GM12878 (cell line): Measurements from ENCODE around the gene CLEC5A. TPM values are rescaled to one million over a fixed set of nuclear protein-coding genes. Genes with fewer than 3 reads are reported as not detected.

Experiments used
- ATAC-seq: fragments of 200-7000 bp; cut with Tn5 transposase; 3 replicates; pipeline ENCODE4 v1.9.1; 2020; ENCODE audit warnings: mild to moderate bottlenecking, moderate library complexity
- BruUV-seq: library from RNA; stranded (reverse); fragments of 400-500 nt; replicated peaks from 2 replicates; lab custom pipeline; 2021; lab: Mats Ljungman, UMichigan
- CTCF ChIA-PET: fragments of 300-600 bp; sonication (Branson Sonifier 250); formaldehyde crosslinking; extraction: SDS; loops from one replicate; lab custom pipeline; 2021; ENCODE audit warnings: inconsistent platforms; lab: Yijun Ruan, JAX
- POLR2A ChIA-PET: fragments of 350-600 bp; formaldehyde crosslinking; extraction: SDS; loops from one replicate; lab custom pipeline; 2021; ENCODE audit warnings: inconsistent platforms; lab: Charles Lee
- RAD21 ChIA-PET: fragments of 300-600 bp; sonication (Branson Sonifier 250); formaldehyde crosslinking; loops from one replicate; lab custom pipeline; 2023; ENCODE audit warnings: antibody characterized with exemption; ENCODE audit not compliant: unreplicated experiment; lab: Charles Lee
- SMC1A ChIA-PET: fragments of 300-600 bp; sonication (Branson Sonifier 250); formaldehyde crosslinking; loops from one replicate; lab custom pipeline; 2023; ENCODE audit not compliant: unreplicated experiment, uncharacterized antibody; lab: Charles Lee
- DNase-seq: peaks from one replicate; pipeline ENCODE4 v3.0.0-alpha.2; 2011; ENCODE audit warnings: low read depth, low spot score
- FAIRE-seq: peaks from 3 replicates; lab custom pipeline; 2011; peaks lifted over from hg19 to GRCh38; lab: Jason Lieb, UNC
- H2AFZ ChIP-seq: 2 replicates; pipeline ENCODE4 v1.6.0; 2011; ENCODE audit warnings: low read depth, low read length, control low read depth; ENCODE audit not compliant: control insufficient read depth
- H3K27ac ChIP-seq: 2 replicates; pipeline ENCODE4 v1.5.1; 2011; ENCODE audit warnings: control low read depth; ENCODE audit not compliant: control insufficient read depth, insufficient read depth
- H3K27me3 ChIP-seq, 2 experiments: replicated peaks in 1 of 2; 2 replicates each; pipeline versions ENCODE4 v1.6.0 to v1.6.1; 2011; ENCODE audit warnings: low read length in 1 of 2; ENCODE audit not compliant: control insufficient read depth in 2 of 2, insufficient read depth in 2 of 2
- H3K36me3 ChIP-seq, 2 experiments: 2 replicates each; pipeline ENCODE4 v1.5.1; 2011; ENCODE audit warnings: low read length in 1 of 2; ENCODE audit not compliant: control insufficient read depth in 2 of 2, insufficient read depth in 2 of 2
- H3K4me1 ChIP-seq: 2 replicates; pipeline ENCODE4 v1.6.1; 2011; ENCODE audit warnings: mild to moderate bottlenecking, low read length, moderate library complexity, mixed read lengths; ENCODE audit not compliant: control insufficient read depth, insufficient read depth
- H3K4me2 ChIP-seq: 2 replicates; pipeline ENCODE4 v1.6.0; 2011; ENCODE audit warnings: control low read depth; ENCODE audit not compliant: control insufficient read depth, insufficient read depth
- H3K4me3 ChIP-seq: fragments of 200-600 bp; sonication (generic); 2 replicates; pipeline ENCODE4 v1.5.1; 2016
- H3K79me2 ChIP-seq: 2 replicates; pipeline ENCODE4 v1.6.0; 2011; ENCODE audit warnings: low read length; ENCODE audit not compliant: control insufficient read depth, insufficient read depth
- H3K9ac ChIP-seq: 2 replicates; pipeline ENCODE4 v1.8.0; 2011; ENCODE audit warnings: low read length, control low read depth, mixed read lengths; ENCODE audit not compliant: control insufficient read depth, insufficient read depth
- H3K9me3 ChIP-seq: replicated peaks from 3 replicates; pipeline ENCODE4 v1.5.1; 2011; ENCODE audit warnings: mild to moderate bottlenecking, low read length; ENCODE audit not compliant: control insufficient read depth, insufficient read depth
- H4K20me1 ChIP-seq: 2 replicates; pipeline ENCODE4 v1.6.0; 2011; ENCODE audit not compliant: control insufficient read depth, insufficient read depth
- ATF7 ChIP-seq: fragments of 450-650 bp; IDR thresholded peaks from 2 replicates; pipeline ENCODE4 v1.6.1; 2016; ENCODE audit warnings: low read depth, mild to moderate bottlenecking
- BRCA1 ChIP-seq: IDR thresholded peaks from 2 replicates; pipeline ENCODE4 v1.6.1; 2011; ENCODE audit warnings: low read depth, low read length, improper control_type of control experiment
- CBFB ChIP-seq: IDR thresholded peaks from 2 replicates; pipeline ENCODE4 v1.6.1; 2016; ENCODE audit warnings: antibody characterized with exemption, low read depth
- CEBPB ChIP-seq, 2 experiments: fragments of 150-350 bp in 1 of 2; IDR thresholded peaks; 2 replicates each; pipeline ENCODE4 v1.6.1; 2012 to 2014; ENCODE audit warnings: low read depth in 2 of 2, low read length in 2 of 2, borderline replicate concordance in 1 of 2, inconsistent platforms in 1 of 2
- CREM ChIP-seq: IDR thresholded peaks from 2 replicates; pipeline ENCODE4 v1.6.1; 2014; ENCODE audit warnings: antibody characterized with exemption, low read depth
- DPF2 ChIP-seq: fragments of 450-650 bp; IDR thresholded peaks from 2 replicates; pipeline ENCODE4 v1.6.1; 2017; ENCODE audit warnings: mild to moderate bottlenecking
- ETV6 ChIP-seq, 2 experiments: fragments of 450-650 bp in 1 of 2; IDR thresholded peaks in 1 of 2; conservative IDR thresholded peaks in 1 of 2; 2 replicates each; pipeline ENCODE4 v1.6.1; 2014; ENCODE audit warnings: antibody characterized with exemption in 1 of 2, borderline replicate concordance in 1 of 2, low read depth in 1 of 2, mild to moderate bottlenecking in 1 of 2, moderate library complexity in 1 of 2
- FOXM1 ChIP-seq: IDR thresholded peaks from 2 replicates; pipeline ENCODE4 v1.6.1; 2012; ENCODE audit warnings: low read depth, mild to moderate bottlenecking, inconsistent platforms, low read length, moderate library complexity
- IKZF1 ChIP-seq: fragments of 450-650 bp; conservative IDR thresholded peaks from 2 replicates; pipeline ENCODE4 v1.6.1; 2017; ENCODE audit warnings: antibody characterized with exemption, mild to moderate bottlenecking
- IKZF2 ChIP-seq, 2 experiments: fragments of 450-650 bp; IDR thresholded peaks; 2 replicates each; pipeline ENCODE4 v1.6.1; 2017; ENCODE audit warnings: mild to moderate bottlenecking in 2 of 2, moderate library complexity in 2 of 2
- IRF4 ChIP-seq: IDR thresholded peaks from 2 replicates; pipeline ENCODE4 v1.6.1; 2011; ENCODE audit warnings: low read depth, low read length
- LARP7 ChIP-seq: fragments of 450-650 bp; IDR thresholded peaks from 2 replicates; pipeline ENCODE4 v1.6.1; 2017; ENCODE audit warnings: mild to moderate bottlenecking
- MAX ChIP-seq: IDR thresholded peaks from 2 replicates; pipeline ENCODE4 v1.6.1; 2012; ENCODE audit warnings: low read depth, low read length, improper control_type of control experiment
- MEF2A ChIP-seq: IDR thresholded peaks from 2 replicates; pipeline ENCODE4 v1.6.1; 2011; ENCODE audit warnings: low read depth, mild to moderate bottlenecking, low read length, moderate library complexity; ENCODE audit not compliant: insufficient read depth
- NFIC ChIP-seq: IDR thresholded peaks from 2 replicates; pipeline ENCODE4 v1.6.1; 2012; ENCODE audit warnings: low read depth, mild to moderate bottlenecking, inconsistent platforms, low read length, moderate library complexity
- POLR2A ChIP-seq: IDR thresholded peaks from 2 replicates; pipeline ENCODE4 v1.6.1; 2011; ENCODE audit warnings: low read depth, mild to moderate bottlenecking, low read length
- RBBP5 ChIP-seq: fragments of 200-600 bp; sonication (generic); conservative IDR thresholded peaks from 2 replicates; pipeline ENCODE4 v1.6.1; 2016
- SIN3A ChIP-seq: IDR thresholded peaks from 2 replicates; pipeline ENCODE4 v1.6.1; 2012; ENCODE audit warnings: low read depth, low read length, improper control_type of control experiment
- SMC3 ChIP-seq: IDR thresholded peaks from 2 replicates; pipeline ENCODE4 v1.6.1; 2011; ENCODE audit warnings: low read length, improper control_type of control experiment, borderline replicate concordance
- SPI1 ChIP-seq: IDR thresholded peaks from 2 replicates; pipeline ENCODE4 v1.6.1; 2011; ENCODE audit warnings: low read depth, mild to moderate bottlenecking, low read length, moderate library complexity, borderline replicate concordance; ENCODE audit not compliant: insufficient read depth
- SREBF2 ChIP-seq: IDR thresholded peaks from 2 replicates; pipeline ENCODE4 v1.6.1; 2012; ENCODE audit warnings: mild to moderate bottlenecking, low read length
- SUPT20H ChIP-seq: IDR thresholded peaks from 2 replicates; pipeline ENCODE4 v1.6.1; 2011; ENCODE audit warnings: low read depth, mild to moderate bottlenecking, low read length, moderate library complexity, borderline replicate concordance; ENCODE audit not compliant: control insufficient read depth
- TCF7 ChIP-seq: IDR thresholded peaks from 2 replicates; pipeline ENCODE4 v1.6.1; 2014; ENCODE audit warnings: antibody characterized with exemption, borderline replicate concordance
- WGBS: methylation state at CpG from one replicate; pipeline ENCODE4 v1.1.6; 2016; ENCODE audit warnings: low lambda C conversion rate; ENCODE audit not compliant: insufficient replicate concordance, insufficient coverage; ENCODE audit errors: missing lambda C conversion rate; 5-methylcytosine and 5-hydroxymethylcytosine counted together
- in situ Hi-C: fragments of 300-500 bp; cut with MboI; formaldehyde crosslinking; loops from 9 replicates; pipeline ENCODE4 v1.14.3; 2018; ENCODE audit warnings: mixed read lengths
- intact Hi-C: fragments of 100-400 bp; cut with micrococcal nuclease; formaldehyde crosslinking; loops from one replicate; pipeline ENCODE4 v1.14.2; 2022; ENCODE audit not compliant: unreplicated experiment
- polyA plus RNA-seq, 11 experiments: library from polyadenylated mRNA; depleted of rRNA in 4 of 11; unstranded in 6 of 11; stranded (reverse) in 5 of 11; fragments of >200 nt; fragmentation: Nextera tagmentation in 4 of 11; fragmentation: Illumina TruSeq in 1 of 11; extraction: Ambion mirVana in 4 of 11; extraction: Trizol in 1 of 11; gene quantifications; 1 replicate in 1 of 11; 2 replicates in 10 of 11; pipeline versions ENCODE4 v1.2.1 to v1.2.3, GENCODE V29; 2011 to 2016; ENCODE audit warnings: inconsistent platforms in 2 of 11, missing spikeins in 2 of 11, low read depth in 1 of 11
- total RNA-seq, 4 experiments: library from RNA; depleted of rRNA in 3 of 4; stranded (reverse); fragments of >200 nt in 3 of 4; fragmentation: Illumina TruSeq in 1 of 4; extraction: Trizol in 1 of 4; gene quantifications; 2 replicates each; pipeline versions ENCODE4 v1.2.1 to v1.2.3, GENCODE V29; 2013 to 2021
- TF ChIP-seq, protein P1 (sequence below): fragments of 450-650 bp; formaldehyde crosslinking; IDR thresholded peaks from 2 replicates; pipeline ENCODE4 v1.4.0; 2022; ENCODE audit warnings: mild to moderate bottlenecking, moderate library complexity

The CLEC5A gene
- total and polyA plus RNA-seq, 10 of the 15 experiments (the other 5 are each of a cell fraction or from before 2014, with no cell fraction given), result not detected

DNA sequence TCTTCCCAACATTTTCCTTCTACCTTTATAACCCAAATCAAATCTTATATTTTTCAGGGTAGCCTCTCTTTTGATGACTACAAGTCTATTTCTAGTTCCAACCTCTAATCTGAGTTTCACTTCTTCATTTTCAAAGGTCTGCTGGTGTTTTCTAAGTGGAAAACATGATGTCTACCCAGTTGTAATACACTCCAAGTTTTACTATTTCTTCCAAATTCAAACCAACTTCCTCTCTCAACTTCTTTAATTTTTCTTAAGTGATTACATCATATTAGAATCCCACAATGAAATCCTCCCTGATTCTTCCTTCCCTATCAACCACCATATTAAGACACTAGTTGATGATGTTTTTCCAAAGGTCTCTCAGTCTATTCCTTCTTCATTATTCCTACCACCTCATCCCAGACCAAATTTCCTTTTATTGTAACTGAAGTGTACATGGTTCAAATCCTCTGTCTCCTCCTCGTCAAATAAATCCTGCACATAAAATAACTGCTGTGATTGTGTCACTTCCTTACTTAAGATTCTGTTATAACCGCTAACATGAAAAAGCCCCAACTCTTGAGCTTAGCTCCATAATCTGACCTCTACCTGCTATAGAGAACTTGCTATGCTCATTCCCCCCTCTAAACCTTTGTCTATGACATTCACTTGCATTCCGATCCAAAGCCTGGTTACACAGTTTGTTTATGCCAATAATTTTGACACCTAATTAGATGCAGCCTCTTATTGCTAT, 14.1 kb upstream of the CLEC5A start:
- ATAC-seq, result peak; percentile 84
- FAIRE-seq, result peak; percentile 65
- Histone ChIP-seq H3K4me2 (no peak overlapping the region), H3K4me1 (no peaks in the 10 kb centered on the region), H3K36me3 (no peaks in the 10 kb centered on the region), H3K79me2 (no peaks in the 10 kb centered on the region), H3K9ac (no peak overlapping the region), H3K9me3 (no peaks in the 10 kb centered on the region), H2AFZ (no peak overlapping the region), H3K27me3 (no peaks in the 10 kb centered on the region), H3K27ac (no peak overlapping the region), H3K4me3 (no peak overlapping the region), H4K20me1 (no peaks in the 10 kb centered on the region)
- ChIA-PET SMC1A (no interaction called here), RAD21 (no interaction called here), CTCF (interaction anchor here (1.2 to 1.5 kb wide), 2 partner anchors 15 kb away, joined by 4 to 6 read pairs; no protein-coding TSS in a partner anchor), POLR2A (no interaction called here)
- no TSS peak for BruUV-seq
- DNase-seq, result no peak
- 54% methylated on average over 3 of the region's 3 CpGs for WGBS
- in situ Hi-C loops (no loop called here), intact Hi-C loops (no loop called here)
- peak; percentile 57 for TF ChIP-seq CREM
- TF ChIP-seq TCF7, result peak; percentile 73
- no peak for TF ChIP-seq POLR2A
- TF ChIP-seq SPI1, result peak; percentile 89
- no peak for TF ChIP-seq SMC3
- no peak for TF ChIP-seq SREBF2
- TF ChIP-seq SIN3A, result no peak
- peak in 1 of 2 experiments; percentile 60; a peak in 1 of 4 replicates for TF ChIP-seq ETV6 (conservative IDR thresholded peaks at IDR 0.05 in 1 of 2, IDR thresholded peaks at IDR 0.05 in 1 of 2; ENCODE audit: borderline replicate concordance in 1 of 2, low read depth in 1 of 2)
- peak in 1 of 2 experiments; percentile 46; a peak in 1 of 4 replicates for TF ChIP-seq IKZF2 (IDR thresholded peaks at IDR 0.05)
- 0 out of 2 replicates have a peak, but pooled peaks have one; percentile 16 for TF ChIP-seq IKZF1
- peak; percentile 92 for TF ChIP-seq NFIC
- no peak for TF ChIP-seq RBBP5
- TF ChIP-seq IRF4, result 0 out of 2 replicates have a peak, but pooled peaks have one; percentile 7
- peak; percentile 26; the same call in 1 of the 2 replicates for TF ChIP-seq FOXM1
- no peak for TF ChIP-seq CEBPB (IDR thresholded peaks at IDR 0.05; ENCODE audit: borderline replicate concordance in 1 of 2, low read depth in 2 of 2, low read length in 2 of 2)
- TF ChIP-seq, protein P1, sequence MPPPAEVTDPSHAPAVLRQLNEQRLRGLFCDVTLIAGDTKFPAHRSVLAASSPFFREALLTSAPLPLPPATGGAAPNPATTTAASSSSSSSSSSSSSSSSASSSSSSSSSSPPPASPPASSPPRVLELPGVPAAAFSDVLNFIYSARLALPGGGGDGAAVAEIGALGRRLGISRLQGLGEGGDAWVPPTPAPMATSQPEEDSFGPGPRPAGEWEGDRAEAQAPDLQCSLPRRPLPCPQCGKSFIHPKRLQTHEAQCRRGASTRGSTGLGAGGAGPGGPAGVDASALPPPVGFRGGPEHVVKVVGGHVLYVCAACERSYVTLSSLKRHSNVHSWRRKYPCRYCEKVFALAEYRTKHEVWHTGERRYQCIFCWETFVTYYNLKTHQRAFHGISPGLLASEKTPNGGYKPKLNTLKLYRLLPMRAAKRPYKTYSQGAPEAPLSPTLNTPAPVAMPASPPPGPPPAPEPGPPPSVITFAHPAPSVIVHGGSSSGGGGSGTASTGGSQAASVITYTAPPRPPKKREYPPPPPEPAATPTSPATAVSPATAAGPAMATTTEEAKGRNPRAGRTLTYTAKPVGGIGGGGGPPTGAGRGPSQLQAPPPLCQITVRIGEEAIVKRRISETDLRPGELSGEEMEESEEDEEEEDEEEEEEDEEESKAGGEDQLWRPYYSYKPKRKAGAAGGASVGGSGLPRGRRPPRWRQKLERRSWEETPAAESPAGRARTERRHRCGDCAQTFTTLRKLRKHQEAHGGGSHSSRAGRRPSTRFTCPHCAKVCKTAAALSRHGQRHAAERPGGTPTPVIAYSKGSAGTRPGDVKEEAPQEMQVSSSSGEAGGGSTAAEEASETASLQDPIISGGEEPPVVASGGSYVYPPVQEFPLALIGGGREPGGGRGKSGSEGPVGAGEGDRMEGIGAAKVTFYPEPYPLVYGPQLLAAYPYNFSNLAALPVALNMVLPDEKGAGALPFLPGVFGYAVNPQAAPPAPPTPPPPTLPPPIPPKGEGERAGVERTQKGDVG (CRISPR knock-in tag), result no peak
- TF ChIP-seq SUPT20H, result no peak
- TF ChIP-seq DPF2, result no peak
- TF ChIP-seq MEF2A, result peak; percentile 88
- TF ChIP-seq MAX, result no peak
- no peak for TF ChIP-seq CBFB
- TF ChIP-seq LARP7, result no peak
- TF ChIP-seq BRCA1, result no peak
- TF ChIP-seq ATF7, result peak; percentile 79
